GM12872 (cell line): Measurements from ENCODE around the gene CSH2.

ENCODE experiments used
- CTCF ChIP-seq: IDR thresholded peaks from 3 replicates; pipeline ENCODE4 v1.5.1; 2011; ENCODE audit warnings: low read depth, mild to moderate bottlenecking, low read length, moderate library complexity; ENCODE audit not compliant: insufficient read depth

CSH2 gene

GRCh38 chr17:63845509-63845908 lies 28.0 kb downstream of the CSH2 start:
- TF ChIP-seq CTCF, result no peak

- TF ChIP-seq CTCF, result no peak
Measured at GRCh38 chr17:63843910-63844677, 29.4 kb downstream of the CSH2 start.

- no peak for TF ChIP-seq CTCF
Measured at GRCh38 chr17:63842540-63843386, 30.7 kb downstream of the CSH2 start, which contains the start of gene SMARCD2. Gene SMARCD2 (minus strand): TSS chr17:63842685. CDS start chr17:63842674, 11 bp downstream.

GRCh38 chr17:63842173-63842539 lies 31.3 kb downstream of the CSH2 start:
- no peak for TF ChIP-seq CTCF

GRCh38 chr17:63841350-63842172 lies 31.9 kb downstream of the CSH2 start:
- no peak for TF ChIP-seq CTCF

- no peak for TF ChIP-seq CTCF
Measured at GRCh38 chr17:63840591-63841349, 32.7 kb downstream of the CSH2 start.
